ENCODE measurements around the gene RNF175.

The RNF175 gene

GRCh38 chr4:153785910-153786721 is 26.3 kb upstream of the RNF175 start:
- DNase-seq (ENCODE audit: low read depth, low spot score) = no peak

DNA sequence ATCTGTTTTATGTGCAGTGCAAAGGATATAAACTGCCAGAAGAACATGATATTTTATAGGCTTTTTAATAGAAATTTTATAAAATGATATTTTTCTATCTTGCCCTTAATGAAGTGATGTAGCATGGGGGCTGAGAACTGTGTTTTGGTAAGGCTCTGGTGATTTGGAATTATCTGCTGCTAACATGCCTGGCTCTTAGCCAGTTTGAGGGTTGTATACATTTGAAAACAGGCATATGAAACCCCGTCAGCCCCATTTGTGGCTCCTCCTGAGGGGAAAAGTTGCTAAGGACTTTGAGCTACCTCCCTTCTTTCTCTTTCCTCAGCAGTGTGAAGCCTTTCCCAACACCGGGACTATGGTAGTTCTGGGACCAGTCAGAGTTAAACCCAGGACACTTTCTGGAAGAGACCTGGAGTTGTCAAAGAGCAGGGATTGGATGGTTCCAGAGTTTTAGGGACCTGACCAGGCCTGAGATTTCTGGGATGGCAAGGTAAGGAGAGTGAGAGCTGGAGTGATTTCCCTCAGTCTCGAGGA is 24.4 kb upstream of the RNF175 start:
- no peak for DNase-seq (ENCODE audit: low read depth, low spot score)

- DNase-seq (ENCODE audit: low read depth, low spot score) = no peak
Measured at GRCh38 chr4:153782581-153782980, 22.8 kb upstream of the RNF175 start.

- DNase-seq (ENCODE audit: low read depth, low spot score) = no peak
Measured at GRCh38 chr4:153781717-153782416, 22.0 kb upstream of the RNF175 start.

GRCh38 chr4:153781280-153781679 is 21.5 kb upstream of the RNF175 start:
- DNase-seq (ENCODE audit: low read depth, low spot score) = no peak

GRCh38 chr4:153780876-153781275 is 21.1 kb upstream of the RNF175 start:
- DNase-seq (ENCODE audit: low read depth, low spot score) = no peak

GRCh38 chr4:153780221-153780620 is 20.4 kb upstream of the RNF175 start:
- no peak for DNase-seq (ENCODE audit: low read depth, low spot score)

- DNase-seq (ENCODE audit: low read depth, low spot score) = no peak
Measured at GRCh38 chr4:153778383-153778782, 18.6 kb upstream of the RNF175 start.

DNA sequence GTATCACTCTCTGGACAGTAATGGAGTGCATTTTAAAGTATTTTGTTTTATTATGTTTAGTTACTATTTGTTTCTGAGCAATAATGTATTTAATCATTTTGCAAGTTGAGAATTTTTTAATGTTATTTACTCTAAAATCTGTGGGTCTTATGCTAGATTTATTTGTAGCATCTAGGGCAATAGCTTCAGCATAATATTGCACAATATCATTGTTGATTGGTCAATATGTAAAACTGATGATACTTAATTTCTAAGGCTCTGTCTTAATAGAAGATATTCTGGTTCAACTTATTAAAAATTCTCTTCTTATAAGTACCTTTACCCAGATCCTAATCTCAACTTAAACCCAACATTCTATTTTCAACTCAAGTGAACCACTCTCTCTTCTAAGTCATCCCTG is 17.6 kb upstream of the RNF175 start:
- DNase-seq (ENCODE audit: low read depth, low spot score) = no peak

DNA sequence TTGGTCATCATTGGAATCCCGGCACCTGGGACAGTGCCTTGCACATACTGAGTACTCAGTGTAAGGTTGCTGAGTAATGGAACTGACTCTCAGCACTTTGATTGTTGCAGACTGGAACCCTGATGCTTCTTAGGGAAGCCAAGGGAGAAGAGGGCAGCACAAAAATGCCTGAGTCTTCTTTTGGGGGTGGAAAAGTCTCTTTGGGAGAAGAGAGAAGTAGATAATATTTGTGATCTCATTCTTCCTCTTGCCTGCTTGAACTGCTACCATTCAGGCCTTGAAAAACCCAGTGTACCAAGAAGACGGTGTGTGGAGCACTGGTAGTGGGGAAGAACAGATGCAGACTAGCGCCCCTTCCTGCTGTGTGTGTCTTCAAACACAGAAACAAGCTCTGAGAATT is 16.8 kb upstream of the RNF175 start:
- no peak for DNase-seq (ENCODE audit: low read depth, low spot score)

DNA sequence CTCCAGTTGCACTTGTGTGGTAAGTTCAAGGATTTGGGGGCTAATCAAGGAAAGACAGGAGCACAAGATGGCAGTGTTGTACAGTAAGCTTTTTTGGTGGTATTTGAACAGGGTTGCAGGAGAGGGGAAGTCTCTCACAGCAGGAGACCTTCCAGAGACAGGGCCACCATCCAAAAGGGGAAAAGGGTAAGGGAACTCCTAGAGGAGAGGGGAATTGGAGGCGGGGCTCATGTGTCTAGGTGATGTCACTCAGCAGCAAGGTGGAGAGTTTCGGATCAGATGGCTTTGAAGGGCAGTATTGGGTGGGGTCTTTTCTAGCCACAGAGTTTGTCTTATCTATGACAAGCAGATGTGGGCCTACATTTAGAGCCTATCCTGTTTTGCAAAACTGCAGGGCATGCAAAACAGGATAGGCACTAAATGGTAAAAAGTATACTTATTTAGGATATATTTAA is 13.4 kb upstream of the RNF175 start:
- no peak for DNase-seq (ENCODE audit: low read depth, low spot score)

- no peak for DNase-seq (ENCODE audit: low read depth, low spot score)
Measured at GRCh38 chr4:153771046-153771445, 11.2 kb upstream of the RNF175 start.

GRCh38 chr4:153766758-153767157 is 6.9 kb upstream of the RNF175 start:
- DNase-seq (ENCODE audit: low read depth, low spot score) = no peak

GRCh38 chr4:153765894-153766293 is 6.1 kb upstream of the RNF175 start:
- no peak for DNase-seq (ENCODE audit: low read depth, low spot score)

- no peak for DNase-seq (ENCODE audit: low read depth, low spot score)
Measured at GRCh38 chr4:153764601-153765368, 5.0 kb upstream of the RNF175 start.

GRCh38 chr4:153763404-153763803 is 3.6 kb upstream of the RNF175 start:
- no peak for DNase-seq (ENCODE audit: low read depth, low spot score)

- DNase-seq (ENCODE audit: low read depth, low spot score) = no peak
Measured at GRCh38 chr4:153758688-153759406, 977 bp downstream of the RNF175 start.

DNA sequence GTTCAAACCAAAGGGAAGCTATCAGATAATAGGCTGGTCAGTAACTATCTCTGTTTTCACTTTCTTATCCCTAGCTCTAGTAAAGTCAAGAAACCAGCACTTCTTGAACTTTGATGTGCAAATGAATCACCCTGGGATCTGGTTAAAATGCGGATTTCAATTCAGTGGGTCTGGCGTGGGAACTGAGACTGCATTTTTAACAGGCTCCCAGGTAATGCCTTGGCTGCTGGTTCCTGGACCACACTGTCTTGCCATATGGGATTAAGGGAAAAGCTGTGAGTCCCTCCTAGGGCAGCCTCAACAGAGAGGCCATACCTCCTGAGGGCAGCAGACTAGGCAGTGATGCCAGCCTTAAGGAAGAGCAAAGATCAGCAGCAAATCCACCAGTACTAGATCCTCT is 1.7 kb downstream of the RNF175 start:
- no peak for DNase-seq (ENCODE audit: low read depth, low spot score)

- DNase-seq (ENCODE audit: low read depth, low spot score) = no peak
Measured at GRCh38 chr4:153757407-153757806, 2.4 kb downstream of the RNF175 start.

GRCh38 chr4:153755186-153755585 is 4.6 kb downstream of the RNF175 start:
- no peak for DNase-seq (ENCODE audit: low read depth, low spot score)

- DNase-seq (ENCODE audit: low read depth, low spot score) = peak; percentile 49
Measured at GRCh38 chr4:153750197-153750817, 9.5 kb downstream of the RNF175 start.

All from activated naive CD8-positive, alpha-beta T cell treated with anti-CD3 and anti-CD28 coated beads, Interleukin-2, amount 50 U/mL, for 16 hours (primary cell).